HG03139 (cell line): ENCODE results near the gene TBC1D3D.
"Not testable (repeated sequence)": the region's sequence is repeated elsewhere in the genome, so short reads cannot be mapped to it uniquely, and the experiment has no call there.

ENCODE experiments used
- ATAC-seq: cut with Tn5 transposase; IDR thresholded peaks from one replicate; pipeline ENCODE4 v1.9.1; 2021; ENCODE audit not compliant: unreplicated experiment

Gene TBC1D3D

GRCh38 chr17:38003676-38004075 is at the start of gene TBC1D3D:
TBC1D3D (plus strand) TSS chr17:38003976; CDS start chr17:38005561, 1,585 bp downstream.
- ATAC-seq = not testable (repeated sequence)

GRCh38 chr17:37988960-37989359 is 14.8 kb upstream of the TBC1D3D start, which contains the start of gene TBC1D3L:
TBC1D3L (minus strand) TSS chr17:37989060; CDS start chr17:37987520, 1,540 bp downstream.
- ATAC-seq = not testable (repeated sequence)
